ENCODE results near the gene MAN1A2.

DNA sequence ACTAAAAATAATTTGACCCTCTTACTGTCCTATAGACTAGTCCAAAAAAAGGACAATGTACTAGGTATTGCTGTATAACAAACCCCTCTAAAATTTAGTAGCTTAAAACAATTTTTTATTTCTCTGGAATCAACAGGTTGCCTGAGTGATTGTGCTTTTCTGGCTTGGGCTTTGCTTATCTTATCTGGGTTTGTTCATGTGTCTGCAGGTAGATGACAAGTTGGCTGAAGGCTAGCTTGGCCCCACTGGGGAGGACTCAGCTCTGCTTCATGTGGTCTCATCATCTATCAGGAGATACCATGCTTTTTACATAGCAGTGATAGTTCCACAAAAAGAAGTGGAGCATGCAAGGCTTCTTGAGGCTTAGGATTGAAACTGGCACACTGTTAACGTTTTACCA, 114.2 kb downstream of the MAN1A2 start:
- no peak for TF ChIP-seq ZNF138 (tag by site-specific recombination; IDR thresholded peaks at IDR 0.05; ENCODE audit: borderline replicate concordance)
- TF ChIP-seq CTCF (tag by site-specific recombination; IDR thresholded peaks at IDR 0.05): no peak
- TF ChIP-seq ZNF362 (tag by site-specific recombination; IDR thresholded peaks at IDR 0.05): no peak
- no peak for TF ChIP-seq ZNF548 (tag by site-specific recombination; IDR thresholded peaks at IDR 0.05)
- TF ChIP-seq ZBTB21 (tag by site-specific recombination; IDR thresholded peaks at IDR 0.05): no peak
- TF ChIP-seq ZSCAN16 (tag by site-specific recombination; IDR thresholded peaks at IDR 0.05): no peak
- TF ChIP-seq, protein P1, sequence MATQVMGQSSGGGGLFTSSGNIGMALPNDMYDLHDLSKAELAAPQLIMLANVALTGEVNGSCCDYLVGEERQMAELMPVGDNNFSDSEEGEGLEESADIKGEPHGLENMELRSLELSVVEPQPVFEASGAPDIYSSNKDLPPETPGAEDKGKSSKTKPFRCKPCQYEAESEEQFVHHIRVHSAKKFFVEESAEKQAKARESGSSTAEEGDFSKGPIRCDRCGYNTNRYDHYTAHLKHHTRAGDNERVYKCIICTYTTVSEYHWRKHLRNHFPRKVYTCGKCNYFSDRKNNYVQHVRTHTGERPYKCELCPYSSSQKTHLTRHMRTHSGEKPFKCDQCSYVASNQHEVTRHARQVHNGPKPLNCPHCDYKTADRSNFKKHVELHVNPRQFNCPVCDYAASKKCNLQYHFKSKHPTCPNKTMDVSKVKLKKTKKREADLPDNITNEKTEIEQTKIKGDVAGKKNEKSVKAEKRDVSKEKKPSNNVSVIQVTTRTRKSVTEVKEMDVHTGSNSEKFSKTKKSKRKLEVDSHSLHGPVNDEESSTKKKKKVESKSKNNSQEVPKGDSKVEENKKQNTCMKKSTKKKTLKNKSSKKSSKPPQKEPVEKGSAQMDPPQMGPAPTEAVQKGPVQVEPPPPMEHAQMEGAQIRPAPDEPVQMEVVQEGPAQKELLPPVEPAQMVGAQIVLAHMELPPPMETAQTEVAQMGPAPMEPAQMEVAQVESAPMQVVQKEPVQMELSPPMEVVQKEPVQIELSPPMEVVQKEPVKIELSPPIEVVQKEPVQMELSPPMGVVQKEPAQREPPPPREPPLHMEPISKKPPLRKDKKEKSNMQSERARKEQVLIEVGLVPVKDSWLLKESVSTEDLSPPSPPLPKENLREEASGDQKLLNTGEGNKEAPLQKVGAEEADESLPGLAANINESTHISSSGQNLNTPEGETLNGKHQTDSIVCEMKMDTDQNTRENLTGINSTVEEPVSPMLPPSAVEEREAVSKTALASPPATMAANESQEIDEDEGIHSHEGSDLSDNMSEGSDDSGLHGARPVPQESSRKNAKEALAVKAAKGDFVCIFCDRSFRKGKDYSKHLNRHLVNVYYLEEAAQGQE (tag by site-specific recombination; IDR thresholded peaks at IDR 0.05): no peak
- TF ChIP-seq ZNF830 (tag by site-specific recombination; IDR thresholded peaks at IDR 0.05; ENCODE audit: low read depth): no peak
- TF ChIP-seq ZNF571 (tag by site-specific recombination; IDR thresholded peaks at IDR 0.05): no peak
- TF ChIP-seq TCF7L2 (IDR thresholded peaks at IDR 0.05; ENCODE audit: borderline replicate concordance, low read depth, low read length): no peak
